Measurements from ENCODE around the gene SLC38A1. TPM values are rescaled to one million over a fixed set of nuclear protein-coding genes. Genes with fewer than 3 reads are reported as not detected.

Gene SLC38A1
- total RNA-seq, 1 experiment from 2014 or later, result 155 TPM

DNA sequence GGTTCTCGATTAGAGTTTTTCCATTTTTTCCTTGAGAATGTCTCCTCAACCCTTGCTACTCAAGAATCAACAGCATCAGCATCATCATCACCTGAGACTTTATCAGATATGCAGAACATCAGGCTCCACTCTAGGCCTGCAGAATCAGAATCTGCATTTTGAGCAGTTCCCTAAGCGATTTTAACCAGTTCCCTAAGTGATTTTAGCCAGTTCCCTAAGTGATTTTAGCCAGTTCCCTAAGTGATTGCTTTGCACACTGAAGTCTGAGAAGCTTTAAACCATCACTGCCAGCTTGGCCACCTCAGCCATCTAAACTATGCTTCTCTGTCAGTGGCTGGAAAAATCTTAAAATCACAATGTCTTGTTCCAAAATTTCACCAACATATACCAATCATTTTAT, 29.4 kb upstream of the SLC38A1 start:
- no peaks in the 10 kb centered on the region for H3K9me3 ChIP-seq (ENCODE audit: control insufficient read depth in 1 of 2, insufficient read depth in 1 of 2, low read depth in 1 of 2, low read length in 2 of 2)
- H3K27me3 ChIP-seq (ENCODE audit: insufficient read depth, low read length), result no peaks in the 10 kb centered on the region
- no peaks in the 10 kb centered on the region for H3K4me1 ChIP-seq (ENCODE audit: control insufficient read depth in 1 of 2, insufficient read depth in 2 of 2, low read length in 2 of 2)
- no peaks in the 10 kb centered on the region for H3K36me3 ChIP-seq (ENCODE audit: control insufficient read depth in 1 of 2, insufficient read depth in 2 of 2, low read length in 2 of 2)
- no peak overlapping the region for H3K9ac ChIP-seq (ENCODE audit: low read length)
- ChIA-PET RAD21 (ENCODE audit: low non-redundant PET in 1 of 2, low total read pairs in 2 of 2, uncharacterized antibody in 2 of 2, unreplicated experiment in 2 of 2) (no interaction called here), POLR2A (no interaction called here), CTCF (no interaction called here)
- TF ChIP-seq EGR1 (IDR thresholded peaks at IDR 0.05; ENCODE audit: low read depth), result no peak
- no peak for TF ChIP-seq POLR2AphosphoS5 (IDR thresholded peaks at IDR 0.05; ENCODE audit: low read depth, low read length)
- TF ChIP-seq CBX3 (IDR thresholded peaks at IDR 0.05; ENCODE audit: low read depth), result no peak
- TF ChIP-seq, protein P1, sequence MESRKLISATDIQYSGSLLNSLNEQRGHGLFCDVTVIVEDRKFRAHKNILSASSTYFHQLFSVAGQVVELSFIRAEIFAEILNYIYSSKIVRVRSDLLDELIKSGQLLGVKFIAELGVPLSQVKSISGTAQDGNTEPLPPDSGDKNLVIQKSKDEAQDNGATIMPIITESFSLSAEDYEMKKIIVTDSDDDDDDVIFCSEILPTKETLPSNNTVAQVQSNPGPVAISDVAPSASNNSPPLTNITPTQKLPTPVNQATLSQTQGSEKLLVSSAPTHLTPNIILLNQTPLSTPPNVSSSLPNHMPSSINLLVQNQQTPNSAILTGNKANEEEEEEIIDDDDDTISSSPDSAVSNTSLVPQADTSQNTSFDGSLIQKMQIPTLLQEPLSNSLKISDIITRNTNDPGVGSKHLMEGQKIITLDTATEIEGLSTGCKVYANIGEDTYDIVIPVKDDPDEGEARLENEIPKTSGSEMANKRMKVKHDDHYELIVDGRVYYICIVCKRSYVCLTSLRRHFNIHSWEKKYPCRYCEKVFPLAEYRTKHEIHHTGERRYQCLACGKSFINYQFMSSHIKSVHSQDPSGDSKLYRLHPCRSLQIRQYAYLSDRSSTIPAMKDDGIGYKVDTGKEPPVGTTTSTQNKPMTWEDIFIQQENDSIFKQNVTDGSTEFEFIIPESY (IDR thresholded peaks at IDR 0.05; ENCODE audit: extremely low read depth, insufficient replicate concordance, low read length), result no peak
- no peak for TF ChIP-seq CEBPB (IDR thresholded peaks at IDR 0.05; ENCODE audit: low read depth)
- no peak for TF ChIP-seq SRF (IDR thresholded peaks at IDR 0.05; ENCODE audit: low read depth)
- TF ChIP-seq, protein P2, sequence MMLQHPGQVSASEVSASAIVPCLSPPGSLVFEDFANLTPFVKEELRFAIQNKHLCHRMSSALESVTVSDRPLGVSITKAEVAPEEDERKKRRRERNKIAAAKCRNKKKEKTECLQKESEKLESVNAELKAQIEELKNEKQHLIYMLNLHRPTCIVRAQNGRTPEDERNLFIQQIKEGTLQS (IDR thresholded peaks at IDR 0.05), result no peak
- TF ChIP-seq RAD21 (IDR thresholded peaks at IDR 0.05; ENCODE audit: low read depth), result no peak
- TF ChIP-seq ZNF274 (IDR thresholded peaks at IDR 0.05; ENCODE audit: low read depth, low read length), result no peak
- TF ChIP-seq ELF1 (IDR thresholded peaks at IDR 0.05; ENCODE audit: borderline replicate concordance, low read depth), result no peak
- TF ChIP-seq EZH2 (IDR thresholded peaks at IDR 0.05), result no peak
- TF ChIP-seq YY1 (IDR thresholded peaks at IDR 0.05; ENCODE audit: extremely low read depth, insufficient replicate concordance, low read depth, low read length), result no peak
- no peak for TF ChIP-seq SP1 (IDR thresholded peaks at IDR 0.05; ENCODE audit: low read depth)
- no peak for TF ChIP-seq ZFX (IDR thresholded peaks at IDR 0.05)
- DNase-seq (ENCODE audit: low read depth, low spot score) (no peak), ATAC-seq (no peak)
- no peaks in the 10 kb centered on the region for H3K79me2 ChIP-seq (ENCODE audit: insufficient read depth, low read length)
- no peak overlapping the region for H3K4me3 ChIP-seq (replicated peaks in 1 of 2; ENCODE audit: low read depth in 1 of 2, low read length in 2 of 2)
- H3K27ac ChIP-seq (ENCODE audit: low read depth, low read length), result no peak overlapping the region
- no peak overlapping the region for H2AFZ ChIP-seq (ENCODE audit: low read depth, low read length, poor library complexity, severe bottlenecking)
- H3K4me2 ChIP-seq (ENCODE audit: low read length), result no peak overlapping the region
- no peaks in the 10 kb centered on the region for H3K9me2 ChIP-seq (ENCODE audit: insufficient read depth)
- H4K20me1 ChIP-seq (ENCODE audit: insufficient read depth), result no peaks in the 10 kb centered on the region
- no TSS peak for BruUV-seq (replicated peaks)
- intact Hi-C loops (cut with micrococcal nuclease), result no loop called here

All from HCT116 (cell line).